Stimulated activated naive CD8-positive, alpha-beta T cell treated with anti-CD3 and anti-CD28 coated beads, Interleukin-15, amount 100 ng/mL, for 72 hours (primary cell): Measurements from ENCODE around the gene GOLGA6A.
"Not testable (repeated sequence)": the region's sequence is repeated elsewhere in the genome, so short reads cannot be mapped to it uniquely, and the experiment has no call there.

Experiments
- ATAC-seq: fragments of 150-1000 bp; cut with Tn5 transposase; 2 replicates; pipeline ENCODE4 v1.10.0; 2021; ENCODE audit warnings: mild to moderate bottlenecking, moderate library complexity
- DNase-seq, 2 donors: peaks; one replicate each; pipeline ENCODE4 v3.0.0; 2021 to 2022
- H3K27ac Mint-ChIP-seq, 2 donors: one replicate each; pipeline ENCODE4 v1.8.0; 2022; ENCODE audit warnings: mild to moderate bottlenecking in 2 of 2, mixed read lengths in 2 of 2, moderate library complexity in 2 of 2
- H3K27me3 Mint-ChIP-seq: one replicate; pipeline ENCODE4 v1.8.0; 2022; ENCODE audit warnings: mixed read lengths
- H3K4me1 Mint-ChIP-seq: one replicate; pipeline ENCODE4 v1.8.0; 2022; ENCODE audit warnings: mild to moderate bottlenecking, mixed read lengths
- H3K4me3 Mint-ChIP-seq, 2 donors: one replicate each; pipeline ENCODE4 v1.8.0; 2022; ENCODE audit warnings: mild to moderate bottlenecking in 2 of 2, mixed read lengths in 2 of 2, moderate library complexity in 1 of 2
- H3K9me3 Mint-ChIP-seq, 2 donors: one replicate each; pipeline ENCODE4 v1.8.0; 2022; ENCODE audit warnings: mixed read lengths in 2 of 2

GOLGA6A gene

GRCh38 chr15:74121858-74122257, 39.5 kb upstream of the GOLGA6A start:
- H3K27ac Mint-ChIP-seq, result no peak overlapping the region
- H3K4me1 Mint-ChIP-seq, result peaks cover 11% of the 10 kb centered on the region
- DNase-seq (no peak), ATAC-seq (no peak)
- H3K4me3 Mint-ChIP-seq, result no peak overlapping the region
- H3K27me3 Mint-ChIP-seq, result peaks cover 63% of the 10 kb centered on the region
- no peaks in the 10 kb centered on the region for H3K9me3 Mint-ChIP-seq

DNA sequence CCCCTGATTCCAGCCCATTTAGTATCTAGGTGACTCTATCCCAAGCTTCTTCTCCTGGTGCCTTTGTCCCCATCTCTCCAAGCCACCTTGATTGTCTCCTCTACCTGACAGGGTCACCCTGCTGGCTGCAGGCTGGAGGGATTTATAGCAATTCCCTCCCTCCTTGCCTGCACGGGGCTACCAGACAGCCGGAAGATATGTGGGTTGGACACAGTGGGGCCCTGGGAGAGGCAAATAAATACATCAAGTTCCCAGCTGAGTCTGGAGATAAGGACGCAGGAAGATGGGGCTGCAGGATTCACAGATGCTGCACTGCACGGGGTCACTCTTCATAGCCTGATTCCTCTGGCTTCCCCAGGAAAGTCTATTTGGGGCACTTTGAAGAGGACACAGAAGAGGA, 38.7 kb upstream of the GOLGA6A start:
- no peak for ATAC-seq
- no peak for DNase-seq
- Mint-ChIP-seq H3K27ac (no peak overlapping the region), H3K4me1 (peaks cover 11% of the 10 kb centered on the region), H3K27me3 (peaks cover 56% of the 10 kb centered on the region), H3K9me3 (no peaks in the 10 kb centered on the region), H3K4me3 (no peak overlapping the region)

- H3K4me1 Mint-ChIP-seq, result peaks cover 11% of the 10 kb centered on the region
- ATAC-seq (no peak), DNase-seq (no peak)
- H3K9me3 Mint-ChIP-seq, result no peaks in the 10 kb centered on the region
- peaks cover 53% of the 10 kb centered on the region for H3K27me3 Mint-ChIP-seq
- no peak overlapping the region for H3K4me3 Mint-ChIP-seq
- H3K27ac Mint-ChIP-seq, result no peak overlapping the region
These were observed 38.1 kb upstream of the GOLGA6A start for GRCh38 chr15:74120426-74120825.

DNA sequence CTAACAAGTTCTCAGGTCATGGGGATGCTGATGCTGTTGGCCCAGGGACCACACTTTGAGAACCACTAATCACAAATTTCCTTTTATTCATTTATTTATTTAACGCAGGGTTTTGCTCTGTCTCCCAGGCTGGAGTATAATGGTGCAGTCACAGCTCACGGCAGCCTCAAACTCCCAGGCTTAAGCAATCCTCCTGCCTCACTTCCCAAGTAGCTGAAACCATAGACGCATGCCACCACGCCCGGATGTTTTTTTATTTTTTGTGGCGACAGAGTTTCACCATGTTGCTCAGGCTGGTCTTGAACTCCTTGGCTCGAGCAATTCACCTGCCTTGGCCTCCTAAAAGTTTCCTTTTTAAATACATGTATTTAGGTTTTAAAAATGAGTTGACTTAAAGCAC, 27.4 kb upstream of the GOLGA6A start:
- Mint-ChIP-seq H3K4me3 (no peak overlapping the region), H3K4me1 (no peaks in the 10 kb centered on the region), H3K27ac (no peak overlapping the region), H3K27me3 (no peaks in the 10 kb centered on the region), H3K9me3 (no peaks in the 10 kb centered on the region)
- DNase-seq (no peak), ATAC-seq (no peak)

- DNase-seq, H3K27me3 Mint-ChIP-seq, ATAC-seq, H3K4me1 Mint-ChIP-seq, H3K9me3 Mint-ChIP-seq, H3K27ac Mint-ChIP-seq, H3K4me3 Mint-ChIP-seq: not testable (repeated sequence)
These were observed 26.3 kb upstream of the GOLGA6A start for GRCh38 chr15:74108611-74109010.

GRCh38 chr15:74108111-74108510, 25.8 kb upstream of the GOLGA6A start:
- no peaks in the 10 kb centered on the region for H3K9me3 Mint-ChIP-seq
- DNase-seq, result no peak

DNA sequence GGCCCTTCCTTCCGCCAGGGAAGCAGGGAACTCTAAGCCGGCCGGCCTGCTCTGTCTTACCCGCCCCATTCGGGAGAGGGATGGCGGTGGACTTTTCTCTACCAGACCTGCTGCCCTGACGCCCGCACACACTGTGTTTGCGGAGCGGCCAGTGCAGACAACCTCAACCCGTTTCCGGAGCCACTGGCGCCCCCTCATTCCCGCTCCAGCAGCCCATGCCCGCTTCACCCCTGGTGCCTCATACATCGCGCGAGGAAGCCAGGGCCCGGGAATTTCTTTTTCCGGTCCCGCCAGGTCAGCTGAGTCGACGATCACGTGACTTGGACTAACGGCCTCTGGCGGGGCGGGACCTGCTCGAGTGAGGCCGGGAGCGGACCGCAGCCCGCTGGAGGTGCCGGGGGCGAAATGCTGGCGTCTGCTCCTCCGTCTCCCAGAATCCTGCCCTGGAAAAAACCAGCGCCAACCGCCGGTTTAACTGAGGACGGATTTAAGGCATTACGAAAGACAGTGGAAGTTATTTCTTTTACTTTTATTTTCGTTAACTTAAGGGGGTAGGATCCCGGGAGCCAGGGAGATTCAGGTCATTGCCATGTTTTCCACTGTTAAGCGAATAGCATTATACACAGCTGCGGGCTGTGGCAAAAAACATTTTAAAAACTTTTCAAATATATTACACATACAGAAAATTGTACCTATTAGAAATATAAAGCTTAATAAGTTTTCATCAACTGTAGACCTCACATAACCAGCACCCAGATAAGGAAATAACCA, 17.8 kb upstream of the GOLGA6A start:
- Mint-ChIP-seq H3K4me3 (peak overlapping the region; percentile 94 to 98), H3K27ac (peak overlapping the region; percentile 97 to 100)
- H3K9me3 Mint-ChIP-seq, H3K27me3 Mint-ChIP-seq, H3K4me1 Mint-ChIP-seq: not testable (repeated sequence)
- ATAC-seq (peak; percentile 84), DNase-seq (peak; percentile 84 to 86)

More at GRCh38 chr15:74108111-74108510, 25.8 kb upstream of the GOLGA6A start:
- Mint-ChIP-seq H3K27me3 (no peaks in the 10 kb centered on the region), H3K4me3 (no peak overlapping the region), H3K4me1 (no peaks in the 10 kb centered on the region), H3K27ac (no peak overlapping the region)
- no peak for ATAC-seq

GRCh38 chr15:74096753-74097474, 14.6 kb upstream of the GOLGA6A start:
- not testable (repeated sequence) for H3K9me3 Mint-ChIP-seq, H3K4me3 Mint-ChIP-seq, ATAC-seq, DNase-seq, H3K4me1 Mint-ChIP-seq, H3K27me3 Mint-ChIP-seq, H3K27ac Mint-ChIP-seq

DNA sequence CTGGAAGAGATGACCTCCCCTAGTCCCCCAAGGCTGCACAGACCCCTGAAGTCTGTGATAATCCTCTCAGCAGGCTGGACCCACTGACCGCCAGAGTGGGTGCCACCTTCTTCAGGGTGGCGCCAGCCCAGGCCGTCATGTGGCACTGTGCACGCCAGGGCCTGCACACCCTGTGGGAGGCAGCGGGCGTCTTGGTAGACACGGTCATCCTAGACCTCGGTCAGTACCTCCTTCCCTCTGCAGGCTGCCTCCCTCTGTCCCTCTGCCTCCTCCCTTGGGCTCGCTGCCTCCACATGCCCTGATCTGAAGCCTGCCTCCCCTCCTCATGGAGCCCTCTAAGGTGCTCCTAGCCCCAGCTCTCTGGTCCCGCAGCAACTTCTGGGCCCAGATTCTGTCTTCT, 13.3 kb upstream of the GOLGA6A start:
- H3K27me3 Mint-ChIP-seq, H3K27ac Mint-ChIP-seq, H3K4me1 Mint-ChIP-seq, DNase-seq, H3K4me3 Mint-ChIP-seq, H3K9me3 Mint-ChIP-seq: not testable (repeated sequence)
- peak; percentile 12 for ATAC-seq

- H3K27ac Mint-ChIP-seq, H3K4me1 Mint-ChIP-seq, H3K4me3 Mint-ChIP-seq, H3K9me3 Mint-ChIP-seq, DNase-seq, ATAC-seq, H3K27me3 Mint-ChIP-seq: not testable (repeated sequence)
These were observed 12.2 kb upstream of the GOLGA6A start for GRCh38 chr15:74094567-74094966.

GRCh38 chr15:74075781-74076180, 6.6 kb downstream of the GOLGA6A start:
- not testable (repeated sequence) for H3K27me3 Mint-ChIP-seq, H3K4me3 Mint-ChIP-seq, DNase-seq, H3K9me3 Mint-ChIP-seq, H3K27ac Mint-ChIP-seq, ATAC-seq, H3K4me1 Mint-ChIP-seq

DNA sequence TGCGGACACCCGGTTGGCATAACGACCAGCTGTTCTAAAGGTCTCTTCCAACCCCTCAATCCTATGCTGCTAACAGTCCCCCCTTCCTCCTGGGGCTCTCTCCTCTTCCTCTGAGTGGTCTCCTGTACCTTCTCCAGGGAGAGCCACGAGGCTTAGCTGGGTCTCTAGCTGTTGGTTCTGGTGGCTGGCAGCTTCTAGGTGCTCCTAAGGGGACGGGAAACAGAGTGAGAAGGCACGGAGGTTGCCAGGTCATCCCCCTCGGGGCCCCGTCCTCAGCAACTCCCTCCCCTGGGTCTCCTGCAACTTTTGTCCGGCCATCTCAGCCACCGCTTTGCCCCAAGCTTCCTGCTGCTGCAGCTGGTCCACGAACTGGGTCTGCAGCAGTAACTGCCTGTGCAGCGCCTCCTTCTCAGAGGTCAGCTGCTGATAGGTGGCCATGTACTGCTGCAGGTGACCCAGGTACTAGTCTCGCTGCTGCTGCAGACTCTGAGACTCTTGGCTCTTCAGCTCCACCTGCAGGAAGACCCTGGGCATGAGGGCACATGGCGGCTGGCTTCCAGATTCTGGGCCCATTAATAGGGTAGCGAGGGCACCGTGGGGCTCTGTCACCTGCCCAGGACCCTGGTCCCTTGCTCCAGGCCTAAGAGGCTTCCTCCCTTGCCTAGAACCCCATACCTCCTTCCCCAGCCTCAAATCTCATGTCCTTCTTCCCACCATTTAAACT, 9.6 kb downstream of the GOLGA6A start:
- not testable (repeated sequence) for H3K4me3 Mint-ChIP-seq, ATAC-seq, H3K27me3 Mint-ChIP-seq, H3K4me1 Mint-ChIP-seq, H3K27ac Mint-ChIP-seq, H3K9me3 Mint-ChIP-seq
- DNase-seq, result peak; percentile 50 to 54

GRCh38 chr15:74072132-74072531, 10.2 kb downstream of the GOLGA6A start:
- H3K4me1 Mint-ChIP-seq, H3K4me3 Mint-ChIP-seq, H3K27me3 Mint-ChIP-seq, H3K27ac Mint-ChIP-seq, ATAC-seq, H3K9me3 Mint-ChIP-seq: not testable (repeated sequence)
- peak in 1 of 2 donors; percentile 7 for DNase-seq

DNA sequence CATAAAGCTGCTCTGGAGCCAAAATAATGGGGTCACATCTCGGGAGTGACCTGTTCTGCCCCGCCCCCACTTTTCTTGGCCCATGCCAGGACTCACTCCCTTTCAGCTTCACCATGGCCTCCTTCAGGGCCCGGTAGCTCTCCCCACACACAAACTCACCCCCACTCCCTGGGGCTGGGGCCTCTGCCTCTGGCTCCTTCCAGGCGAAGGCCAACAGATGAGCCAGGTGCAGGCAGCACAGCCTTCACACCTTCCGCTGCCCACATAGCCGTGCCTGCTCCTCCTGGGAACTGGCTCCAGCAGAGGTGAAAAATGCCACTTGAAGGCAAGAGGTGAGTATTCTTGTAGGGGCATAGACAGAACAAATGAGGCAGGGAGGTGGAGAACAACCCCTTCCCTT, 10.7 kb downstream of the GOLGA6A start:
- not testable (repeated sequence) for H3K4me1 Mint-ChIP-seq, H3K4me3 Mint-ChIP-seq, H3K9me3 Mint-ChIP-seq, ATAC-seq, H3K27me3 Mint-ChIP-seq, H3K27ac Mint-ChIP-seq
- peak in 1 of 2 donors; percentile 11 for DNase-seq

DNA sequence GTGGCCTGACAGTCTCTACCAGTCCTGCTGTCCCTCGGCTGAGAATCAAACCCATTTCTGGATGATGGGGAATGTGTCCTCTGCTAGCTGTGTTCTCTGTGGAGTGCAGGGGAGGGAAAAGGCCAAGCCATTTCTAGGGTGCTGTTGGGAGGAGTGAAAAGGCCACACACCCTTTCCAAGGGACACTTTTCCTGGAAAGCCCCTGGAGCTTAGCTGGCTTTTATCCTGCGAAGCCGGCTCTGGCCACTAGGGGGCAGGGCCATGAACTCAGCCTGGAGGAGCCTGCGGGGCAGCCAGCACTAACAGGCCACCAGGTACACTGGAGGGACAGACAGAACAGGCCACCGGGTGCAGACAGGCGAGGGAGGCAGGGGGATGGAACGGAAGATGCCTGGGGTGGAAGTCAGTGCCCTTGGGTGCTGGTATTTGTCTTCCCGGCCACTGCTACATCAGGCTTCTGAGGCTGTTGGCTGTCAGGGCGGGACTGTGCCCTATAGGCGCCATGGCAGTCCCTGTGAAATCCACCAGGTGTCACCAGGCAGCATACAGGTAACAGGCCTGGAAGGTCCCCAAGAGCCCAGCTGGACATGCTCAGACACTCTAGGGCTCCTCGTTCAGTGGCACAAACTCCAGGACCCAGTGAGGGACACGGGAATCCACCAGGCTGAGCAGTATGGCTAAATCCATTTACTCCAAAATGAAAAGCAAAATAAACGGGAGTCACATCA, 16.5 kb downstream of the GOLGA6A start:
- ATAC-seq (peak; percentile 95), DNase-seq (peak; percentile 52 to 58)
- not testable (repeated sequence) for H3K27ac Mint-ChIP-seq, H3K4me3 Mint-ChIP-seq, H3K27me3 Mint-ChIP-seq, H3K9me3 Mint-ChIP-seq, H3K4me1 Mint-ChIP-seq
